GM20431 (cell line): Measurements from ENCODE around the gene SAMD1.

Source experiments
- in situ Hi-C: fragments of 300-500 bp; cut with MseI, MboI; formaldehyde crosslinking; loops from one replicate; pipeline ENCODE4 v1.15.0; 2020; ENCODE audit warnings: low sequenced_read_pairs; ENCODE audit not compliant: unreplicated experiment

SAMD1 gene

GRCh38 chr19:14090509-14091080 is at the start of gene SAMD1:
Gene SAMD1 (minus strand): TSS chr19:14090751.
- in situ Hi-C loops = no loop called here

DNA sequence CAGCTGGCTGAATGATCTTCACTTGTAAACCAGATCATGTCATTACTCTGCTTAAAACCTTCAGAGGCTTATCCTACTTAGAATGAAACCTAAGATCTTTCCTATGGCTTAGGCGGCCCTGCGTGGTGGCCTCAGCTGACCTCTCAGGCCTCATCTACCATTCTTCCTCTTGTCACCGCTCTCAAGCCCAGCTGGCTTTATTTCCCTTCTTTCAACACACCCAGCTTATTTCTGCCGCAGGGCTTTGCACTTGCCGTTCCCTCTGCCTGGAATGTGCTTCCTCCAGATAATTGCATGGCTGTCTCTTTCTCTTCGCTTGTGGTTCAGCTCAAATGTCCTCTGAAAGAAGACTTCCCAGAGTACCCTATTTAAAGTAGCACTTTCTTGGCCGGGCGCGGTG is 49.4 kb upstream of the SAMD1 start:
- in situ Hi-C loops = no loop called here

- in situ Hi-C loops = no loop called here
Measured at GRCh38 chr19:14138576-14139265, 48.2 kb upstream of the SAMD1 start.

GRCh38 chr19:14136509-14137281 is 46.1 kb upstream of the SAMD1 start, which contains the start of gene ASF1B:
Gene ASF1B (minus strand): TSS chr19:14136589. CDS start chr19:14136456, 133 bp downstream.
- in situ Hi-C loops = no loop called here

DNA sequence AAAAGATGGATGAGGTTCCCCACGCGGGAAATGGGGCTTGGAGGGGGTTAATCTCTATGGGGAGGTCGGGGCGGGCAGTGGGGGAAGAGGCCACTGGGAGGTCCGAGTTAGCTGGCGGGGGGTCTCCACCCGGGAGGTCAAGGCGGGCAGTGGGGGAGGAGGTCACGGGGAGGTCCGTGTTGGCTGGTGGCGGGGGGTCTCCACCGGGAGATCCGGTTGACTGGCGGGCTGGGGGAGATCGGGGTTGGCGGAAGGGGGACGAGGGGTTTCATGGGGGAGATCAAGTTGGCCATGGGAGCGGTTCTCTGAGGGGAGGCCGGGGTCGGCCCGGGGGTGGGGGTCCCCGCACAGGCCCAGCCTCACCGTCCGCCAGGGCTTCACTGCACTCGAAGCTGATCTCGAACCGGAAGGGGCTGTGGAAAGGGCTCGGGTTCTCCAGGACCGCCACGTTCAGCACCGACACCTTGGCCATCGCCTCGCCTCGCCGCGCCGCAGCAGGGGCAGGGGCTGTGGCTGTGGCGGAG is 45.5 kb upstream of the SAMD1 start:
- in situ Hi-C loops = no loop called here

GRCh38 chr19:14135355-14135754 is 44.8 kb upstream of the SAMD1 start:
- in situ Hi-C loops = no loop called here

- in situ Hi-C loops = no loop called here
Measured at GRCh38 chr19:14127929-14128509, 37.5 kb upstream of the SAMD1 start.

DNA sequence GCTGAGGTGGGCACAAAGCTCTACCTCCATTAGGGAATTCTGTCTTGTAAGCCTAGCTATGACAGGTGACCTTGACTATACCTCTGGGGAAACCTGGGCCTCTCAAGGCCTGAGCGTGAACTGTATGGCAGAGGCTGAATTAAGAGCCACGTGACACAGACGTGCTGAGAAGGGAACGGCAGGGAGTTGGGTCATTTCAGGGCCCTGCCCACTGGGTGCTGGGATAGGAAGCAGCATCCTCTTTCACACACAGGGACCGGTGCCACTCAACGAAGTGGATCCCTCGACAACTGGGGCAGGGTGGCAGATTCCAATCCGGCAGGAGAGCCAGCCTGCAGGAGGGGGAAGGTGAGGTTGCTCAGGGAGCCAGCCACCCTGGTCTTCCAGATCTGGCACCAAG is 36.6 kb upstream of the SAMD1 start:
- in situ Hi-C loops = no loop called here

- in situ Hi-C loops = no loop called here
Measured at GRCh38 chr19:14122924-14123323, 32.4 kb upstream of the SAMD1 start.

- in situ Hi-C loops = no loop called here
Measured at GRCh38 chr19:14120497-14120780, 29.9 kb upstream of the SAMD1 start.

GRCh38 chr19:14119644-14120496 is 29.3 kb upstream of the SAMD1 start:
- in situ Hi-C loops = no loop called here

DNA sequence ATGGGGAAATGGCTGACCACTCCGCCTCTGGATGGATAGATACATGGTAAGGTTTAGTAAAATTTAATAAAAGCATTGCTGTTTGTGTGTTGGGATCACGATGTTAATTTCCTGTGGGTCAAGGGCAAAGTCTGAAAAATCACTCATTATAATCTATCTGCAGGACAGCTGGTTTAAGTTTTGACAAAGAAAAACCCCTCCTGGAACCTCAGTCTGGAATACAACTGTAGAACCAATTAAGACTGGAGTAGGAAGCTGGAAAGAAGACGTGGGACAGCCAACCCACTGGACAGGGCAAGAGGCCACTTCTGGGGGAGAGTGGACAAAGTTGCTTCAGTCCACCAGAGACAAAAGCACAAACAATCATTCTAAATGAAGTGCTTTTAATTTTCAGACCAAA is 28.6 kb upstream of the SAMD1 start:
- in situ Hi-C loops = no loop called here

DNA sequence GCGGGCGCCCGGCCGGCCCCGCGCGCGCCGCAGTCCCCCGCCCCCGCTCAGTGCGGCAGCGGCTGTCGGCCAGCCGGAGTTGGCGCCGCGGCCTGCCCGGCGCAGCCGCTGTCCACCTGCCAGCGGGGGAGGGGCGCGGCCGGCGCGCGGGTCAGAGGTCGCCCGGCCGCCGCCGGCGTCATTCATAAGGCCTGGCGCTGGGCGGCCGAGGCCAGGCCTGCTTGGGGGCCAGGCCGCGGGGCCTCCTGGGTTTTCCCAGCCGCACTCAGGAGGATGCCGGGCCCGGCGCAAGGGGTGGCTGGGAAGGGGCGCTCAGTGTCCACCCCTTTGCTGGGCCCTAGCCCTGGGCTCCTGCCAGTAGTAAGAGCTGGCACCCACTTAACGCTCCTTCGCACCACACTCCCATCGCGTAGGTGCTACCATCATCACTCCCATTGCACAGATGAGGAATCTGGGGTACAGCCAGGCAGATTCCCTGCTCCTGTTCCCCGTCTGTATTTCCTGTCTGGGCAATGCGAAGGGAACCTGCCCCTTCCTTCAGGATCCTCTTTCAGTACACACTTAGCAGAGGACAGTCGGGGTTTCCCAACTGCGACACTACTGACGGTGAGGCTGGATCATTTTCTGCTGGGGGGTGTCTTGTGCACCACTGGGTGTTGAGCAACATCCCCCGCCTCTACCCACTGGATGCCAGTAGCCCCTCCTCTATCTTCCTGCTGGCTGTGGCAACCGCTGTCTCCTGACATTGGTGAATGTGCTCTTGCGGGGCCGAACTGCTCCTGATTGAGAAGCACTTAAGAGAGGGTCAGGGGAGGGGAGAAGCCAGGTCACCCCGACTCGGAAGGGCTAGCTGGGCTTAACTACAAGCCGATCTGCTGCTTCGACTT is 27.9 kb upstream of the SAMD1 start:
- in situ Hi-C loops = no loop called here

DNA sequence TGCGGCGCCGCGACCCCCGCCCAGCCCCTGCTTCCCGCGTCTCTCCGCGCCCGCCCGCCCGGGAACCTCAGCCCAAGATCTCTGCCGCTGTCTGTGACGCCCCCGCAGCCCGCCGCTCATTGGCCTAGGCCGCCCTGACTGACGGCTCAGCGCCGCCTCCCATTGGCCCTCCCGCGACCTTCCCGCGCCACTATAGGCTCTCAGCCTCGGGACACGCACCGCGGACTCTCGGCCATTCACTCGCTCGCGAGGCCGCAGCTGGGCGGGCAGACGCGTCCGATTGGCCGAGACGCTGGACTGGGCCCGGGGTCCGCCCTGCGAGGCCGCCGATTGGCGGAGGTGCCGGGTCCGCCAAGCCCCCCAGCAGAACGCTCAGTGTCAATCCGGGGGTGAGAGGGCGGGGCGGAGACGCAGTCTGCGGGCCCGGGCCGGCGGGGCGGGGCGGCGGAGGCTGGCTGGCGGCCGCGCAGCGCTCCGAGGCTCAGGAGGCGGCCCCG is 27.2 kb upstream of the SAMD1 start, which contains the start of gene PRKACA:
Gene PRKACA, minus strand, starts transcription at position 95 of the 497 bp plus-strand sequence. CDS start 215 bp downstream, outside the sequence.
- in situ Hi-C loops = no loop called here

GRCh38 chr19:14116918-14117578 is 26.5 kb upstream of the SAMD1 start:
- in situ Hi-C loops = no loop called here

- in situ Hi-C loops = no loop called here
Measured at GRCh38 chr19:14116525-14116917, 26.0 kb upstream of the SAMD1 start.

DNA sequence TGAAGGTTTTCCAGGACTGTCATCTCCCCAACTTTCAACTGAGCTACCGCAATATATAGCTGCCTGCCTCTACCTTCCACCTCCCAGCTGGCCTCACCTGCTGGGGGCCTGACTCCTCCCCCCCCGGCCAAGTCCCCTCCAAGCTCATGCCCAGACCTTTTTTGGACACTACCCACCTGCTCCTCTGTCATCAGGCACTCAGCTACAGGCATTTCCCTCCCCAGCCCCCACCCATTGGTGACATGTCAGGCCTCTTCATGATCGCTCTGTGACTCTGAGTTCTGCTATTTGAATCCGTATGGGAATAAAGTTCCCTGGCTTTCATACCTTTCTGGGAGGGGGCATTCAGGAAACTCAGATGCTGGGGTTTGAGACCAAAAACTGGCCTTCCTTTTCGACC is 25.2 kb upstream of the SAMD1 start:
- in situ Hi-C loops = no loop called here

DNA sequence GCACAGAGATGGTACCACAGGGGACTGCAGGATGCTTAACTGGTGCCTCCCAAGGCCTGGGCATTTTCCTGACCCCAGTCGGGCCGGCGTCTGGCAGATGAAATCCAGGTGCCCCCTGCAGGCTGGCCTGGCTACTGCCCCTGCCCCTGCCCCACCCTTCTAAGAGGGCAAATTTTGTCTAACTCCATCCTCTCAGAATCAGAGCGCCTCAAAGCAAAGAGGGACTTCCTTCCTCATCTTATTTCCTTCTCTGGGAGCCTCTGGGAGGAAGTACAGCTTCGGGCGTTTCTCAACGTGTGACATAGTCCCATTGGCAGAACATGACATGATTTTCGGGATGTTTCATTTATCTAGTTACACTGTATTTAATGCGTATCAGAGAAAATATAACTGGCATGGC is 24.3 kb upstream of the SAMD1 start:
- in situ Hi-C loops = no loop called here
